K562 (cell line): ENCODE data around the gene CLEC4M. TPM values are rescaled to one million over a fixed set of nuclear protein-coding genes. Genes with fewer than 3 reads are reported as not detected.

ENCODE experiments used
- ATAC-seq: fragments of 200-7000 bp; cut with Tn5 transposase; 3 replicates; pipeline ENCODE4 v1.9.1; 2020; ENCODE audit warnings: moderate library complexity
- BruUV-seq: library from RNA; stranded (reverse); fragments of 400-500 nt; replicated peaks from 2 replicates; lab custom pipeline; 2021; lab: Mats Ljungman, UMichigan
- CTCF ChIA-PET: fragments of 300-600 bp; formaldehyde crosslinking; extraction: SDS; loops from one replicate; lab custom pipeline; 2021; ENCODE audit warnings: low intra/inter-chr PET ratio; lab: Yijun Ruan, JAX
- POLR2A ChIA-PET: fragments of 300-600, 350-650 bp; sonication (Branson Sonifier 250); formaldehyde crosslinking; extraction: SDS; loops from one replicate; lab custom pipeline; 2021; ENCODE audit warnings: antibody characterized with exemption, inconsistent platforms; lab: Yijun Ruan, JAX
- DNase-seq, 4 experiments: peaks; one replicate each; pipeline versions ENCODE4 v3.0.0 to v3.0.0-alpha.2; 2011 to 2018; ENCODE audit warnings: low spot score in 3 of 4, mixed read lengths in 3 of 4; ENCODE audit errors: extremely low read depth in 1 of 4
- FAIRE-seq: peaks from 2 replicates; lab custom pipeline; 2011; peaks lifted over from hg19 to GRCh38; lab: Jason Lieb, UNC
- H2AFZ ChIP-seq: 2 replicates; pipeline ENCODE4 v1.6.0; 2011; ENCODE audit warnings: low read depth, low read length, control low read depth, inconsistent platforms
- H3K27ac ChIP-seq: fragments of 200-600 bp; 3 replicates; pipeline ENCODE4 v1.8.0; 2011; ENCODE audit warnings: low read depth, mild to moderate bottlenecking, control low read depth, inconsistent platforms, low read length, moderate library complexity, mixed read lengths; ENCODE audit errors: extremely low read depth
- H3K27me3 ChIP-seq, 2 experiments: fragments of 300-600 bp in 1 of 2; 2 replicates in 1 of 2; 3 replicates in 1 of 2; pipeline versions ENCODE4 v1.6.0 to v1.8.0; 2011; ENCODE audit warnings: inconsistent platforms in 2 of 2, low read length in 2 of 2, mild to moderate bottlenecking in 1 of 2, mixed read lengths in 1 of 2, moderate library complexity in 1 of 2; ENCODE audit not compliant: control insufficient read depth in 2 of 2, insufficient read depth in 2 of 2
- H3K36me3 ChIP-seq: fragments of 300-600 bp; 3 replicates; pipeline ENCODE4 v1.8.0; 2011; ENCODE audit warnings: mild to moderate bottlenecking, low read length, inconsistent platforms; ENCODE audit not compliant: control insufficient read depth, insufficient read depth
- H3K4me1 ChIP-seq, 2 experiments: fragments of 200-600 bp in 1 of 2; replicated peaks in 1 of 2; 2 replicates in 1 of 2; 3 replicates in 1 of 2; pipeline versions ENCODE4 v1.5.1 to v1.8.0; 2011; ENCODE audit warnings: inconsistent platforms in 2 of 2, low read length in 2 of 2, mild to moderate bottlenecking in 1 of 2, mixed read lengths in 1 of 2, moderate library complexity in 1 of 2; ENCODE audit not compliant: control insufficient read depth in 2 of 2, insufficient read depth in 2 of 2
- H3K4me2 ChIP-seq: 2 replicates; pipeline ENCODE4 v1.6.1; 2011; ENCODE audit warnings: low read length, control low read depth, inconsistent platforms, mixed read lengths; ENCODE audit not compliant: insufficient read depth
- H3K4me3 ChIP-seq: fragments of 200-600 bp; sonication (generic), shearing (Covaris generic); 2 replicates; pipeline ENCODE4 v1.5.1; 2016; ENCODE audit warnings: control low read depth, inconsistent platforms
- H3K79me2 ChIP-seq: fragments of 200-600 bp; 3 replicates; pipeline ENCODE4 v1.8.0; 2011; ENCODE audit warnings: low read length, inconsistent platforms; ENCODE audit not compliant: control insufficient read depth, insufficient read depth
- H3K9ac ChIP-seq, 2 experiments: 2 replicates each; pipeline versions ENCODE4 v1.6.0 to v1.6.1; 2011; ENCODE audit warnings: low read depth in 2 of 2, low read length in 2 of 2, control low read depth in 1 of 2, inconsistent platforms in 1 of 2, mild to moderate bottlenecking in 1 of 2, mixed read lengths in 1 of 2; ENCODE audit not compliant: insufficient read depth in 1 of 2
- H3K9me1 ChIP-seq: one replicate; pipeline ENCODE4 v1.6.0; 2011; ENCODE audit warnings: inconsistent platforms, mild to moderate bottlenecking, low read length, moderate library complexity; ENCODE audit not compliant: control insufficient read depth, insufficient read depth
- H3K9me3 ChIP-seq: replicated peaks from 2 replicates; pipeline ENCODE4 v1.5.1; 2011; ENCODE audit warnings: low read depth, low read length, inconsistent platforms; ENCODE audit not compliant: control insufficient read depth, insufficient read depth
- H4K20me1 ChIP-seq: replicated peaks from 2 replicates; pipeline ENCODE4 v1.6.1; 2011; ENCODE audit warnings: low read length, inconsistent platforms, mixed read lengths; ENCODE audit not compliant: control insufficient read depth, insufficient read depth
- ARNT ChIP-seq, 2 experiments: fragments of 450-650 bp; IDR thresholded peaks; 2 replicates each; pipeline ENCODE4 v1.6.1; 2016; ENCODE audit warnings: mild to moderate bottlenecking in 1 of 2
- ETV5 ChIP-seq: sonication (generic); formaldehyde crosslinking; IDR thresholded peaks from 2 replicates; pipeline ENCODE4 v1.4.0; 2020; ENCODE audit warnings: low read depth, mild to moderate bottlenecking, missing genetic modification reagents
- FUS ChIP-seq: fragments of 200-400 bp; formaldehyde crosslinking; optimal IDR thresholded peaks from 2 replicates; pipeline ENCODE3; 2017; ENCODE audit warnings: low read depth, low read length
- MECOM ChIP-seq: fragments of 250-450 bp; sonication (Bioruptor Pico); IDR thresholded peaks from 2 replicates; pipeline ENCODE4 v1.8.0; 2022; ENCODE audit warnings: inconsistent platforms
- NBN ChIP-seq: fragments of 450-650 bp; IDR thresholded peaks from 2 replicates; pipeline ENCODE4 v1.6.1; 2016; ENCODE audit warnings: low read depth, mild to moderate bottlenecking
- PHF8 ChIP-seq: fragments of 200-600 bp; sonication (generic); IDR thresholded peaks from 2 replicates; pipeline ENCODE4 v1.6.1; 2012; ENCODE audit warnings: mixed run types, mild to moderate bottlenecking, inconsistent platforms, low read length, moderate library complexity, borderline replicate concordance
- SRSF9 ChIP-seq: fragments of 200-400 bp; formaldehyde crosslinking; IDR thresholded peaks from 2 replicates; pipeline ENCODE4 v1.6.1; 2017; ENCODE audit warnings: low read depth, low read length, borderline replicate concordance
- ZFP91 ChIP-seq: sonication (generic); formaldehyde crosslinking; IDR thresholded peaks from 2 replicates; pipeline ENCODE4 v1.8.0; 2022; ENCODE audit warnings: mild to moderate bottlenecking, missing genetic modification reagents
- ZNF518B ChIP-seq: fragments of 250-450 bp; sonication (Bioruptor Pico); IDR thresholded peaks from 2 replicates; pipeline ENCODE4 v1.5.0; 2021; ENCODE audit warnings: mild to moderate bottlenecking, moderate library complexity
- WGBS: fragments of 100-300 bp; shearing (Covaris generic); methylation state at CpG from one replicate; pipeline ENCODE4 v1.1.6; 2016; ENCODE audit warnings: low coverage, mixed read lengths; ENCODE audit not compliant: insufficient coverage; ENCODE audit errors: missing lambda C conversion rate; 5-methylcytosine and 5-hydroxymethylcytosine counted together
- in situ Hi-C: fragments of 300-500 bp; cut with MboI; formaldehyde crosslinking; loops from 4 replicates; pipeline ENCODE4 v1.15.0; 2018; ENCODE audit warnings: inconsistent platforms, mixed read lengths
- intact Hi-C: fragments of 100-400 bp; cut with micrococcal nuclease; formaldehyde crosslinking; loops from 2 replicates; pipeline ENCODE4 v1.14.2; 2022
- polyA plus RNA-seq, 8 experiments: library from polyadenylated mRNA; depleted of rRNA in 4 of 8; stranded (reverse) in 5 of 8; unstranded in 3 of 8; fragments of >200 nt; fragmentation: Nextera tagmentation in 2 of 8; fragmentation: Illumina TruSeq in 1 of 8; extraction: Ambion mirVana in 2 of 8; extraction: Trizol in 1 of 8; gene quantifications; 2 replicates each; pipeline versions ENCODE4 v1.2.1 to v1.2.3, GENCODE V29; 2011 to 2014; ENCODE audit warnings: inconsistent platforms in 1 of 8, missing spikeins in 1 of 8
- total RNA-seq, 7 experiments: library from RNA; depleted of rRNA in 6 of 7; stranded (reverse); fragments of >200 nt in 6 of 7; fragmentation: Illumina TruSeq in 2 of 7; extraction: Trizol in 2 of 7; gene quantifications; 2 replicates each; pipeline versions ENCODE4 v1.2.1 to v1.2.3, GENCODE V29; 2011 to 2021; ENCODE audit warnings: low replicate concordance in 1 of 7
- TF ChIP-seq, protein P1 (sequence below): fragments of 250-450 bp; sonication (Bioruptor Pico); IDR thresholded peaks from 2 replicates; pipeline ENCODE4 v1.4.0; 2020
- TF ChIP-seq, protein P2 (sequence below): sonication (generic); IDR thresholded peaks from 2 replicates; pipeline ENCODE4 v1.6.1; 2016

The CLEC4M gene
- total and polyA plus RNA-seq, 9 of the 15 experiments (the other 6 are each of a cell fraction or from before 2014, with no cell fraction given), result 0.08 to 0.18 TPM; not detected in 7

DNA sequence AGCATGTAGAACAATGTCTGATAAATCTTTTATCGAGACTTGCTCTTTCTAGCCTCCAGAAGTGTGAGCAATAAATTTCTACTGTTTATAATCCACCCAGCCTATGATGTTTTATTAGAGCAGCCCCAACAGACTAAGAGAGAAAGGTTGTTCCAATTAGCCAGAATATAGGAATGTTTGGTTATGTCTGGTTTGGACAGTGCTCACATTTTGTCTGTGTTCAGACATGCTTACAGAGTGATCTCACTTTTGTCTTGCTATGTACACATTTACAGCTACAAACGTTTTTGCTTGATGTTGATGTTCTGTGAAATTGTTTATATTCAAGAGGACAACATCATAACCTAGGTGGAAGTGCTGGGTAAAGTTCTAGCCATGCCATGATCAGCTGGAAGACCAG, 48.9 kb downstream of the CLEC4M start:
- H3K79me2 ChIP-seq, result no peaks in the 10 kb centered on the region
- H3K4me3 ChIP-seq, result no peak overlapping the region
- ATAC-seq (no peak), FAIRE-seq (no peak), DNase-seq (no peak)
- intact Hi-C loops, result no loop called here
- H3K27ac ChIP-seq, result no peak overlapping the region
- peaks cover 2 to 11% of the 10 kb centered on the region in 2 experiments; a peak in 2 of 5 replicates for H3K27me3 ChIP-seq
- H3K9ac ChIP-seq, result no peak overlapping the region
- H2AFZ ChIP-seq, result no peak overlapping the region
- POLR2A ChIA-PET, result interaction anchor here (0.8 to 1.1 kb wide), 3 partner anchors 9 to 12 kb away, joined by 3 to 6 read pairs (median 5); no protein-coding TSS in a partner anchor
- H4K20me1 ChIP-seq, result no peaks in the 10 kb centered on the region
- H3K9me3 ChIP-seq, result no peaks in the 10 kb centered on the region; the same call in 1 of the 2 replicates
- WGBS, result 0% methylated on average over 2 of the region's 2 CpGs
- CTCF ChIA-PET, result no interaction called here
- H3K4me1 ChIP-seq, result no peaks in the 10 kb centered on the region; a peak in 1 of 5 replicates
- no peak overlapping the region for H3K4me2 ChIP-seq
- no TSS peak for BruUV-seq
- H3K36me3 ChIP-seq, result no peaks in the 10 kb centered on the region
- H3K9me1 ChIP-seq, result no peaks in the 10 kb centered on the region
- in situ Hi-C loops, result no loop called here
- TF ChIP-seq PHF8 (no peak), NBN (no peak), ETV5 (CRISPR knock-in tag) (no peak), SRSF9 (no peak), MECOM (CRISPR knock-in tag) (no peak), ZFP91 (CRISPR knock-in tag) (no peak), FUS (no peak), ARNT (IDR thresholded peaks at IDR 0.05) (no peak), ZNF518B (CRISPR knock-in tag) (no peak)
- TF ChIP-seq, protein P1, sequence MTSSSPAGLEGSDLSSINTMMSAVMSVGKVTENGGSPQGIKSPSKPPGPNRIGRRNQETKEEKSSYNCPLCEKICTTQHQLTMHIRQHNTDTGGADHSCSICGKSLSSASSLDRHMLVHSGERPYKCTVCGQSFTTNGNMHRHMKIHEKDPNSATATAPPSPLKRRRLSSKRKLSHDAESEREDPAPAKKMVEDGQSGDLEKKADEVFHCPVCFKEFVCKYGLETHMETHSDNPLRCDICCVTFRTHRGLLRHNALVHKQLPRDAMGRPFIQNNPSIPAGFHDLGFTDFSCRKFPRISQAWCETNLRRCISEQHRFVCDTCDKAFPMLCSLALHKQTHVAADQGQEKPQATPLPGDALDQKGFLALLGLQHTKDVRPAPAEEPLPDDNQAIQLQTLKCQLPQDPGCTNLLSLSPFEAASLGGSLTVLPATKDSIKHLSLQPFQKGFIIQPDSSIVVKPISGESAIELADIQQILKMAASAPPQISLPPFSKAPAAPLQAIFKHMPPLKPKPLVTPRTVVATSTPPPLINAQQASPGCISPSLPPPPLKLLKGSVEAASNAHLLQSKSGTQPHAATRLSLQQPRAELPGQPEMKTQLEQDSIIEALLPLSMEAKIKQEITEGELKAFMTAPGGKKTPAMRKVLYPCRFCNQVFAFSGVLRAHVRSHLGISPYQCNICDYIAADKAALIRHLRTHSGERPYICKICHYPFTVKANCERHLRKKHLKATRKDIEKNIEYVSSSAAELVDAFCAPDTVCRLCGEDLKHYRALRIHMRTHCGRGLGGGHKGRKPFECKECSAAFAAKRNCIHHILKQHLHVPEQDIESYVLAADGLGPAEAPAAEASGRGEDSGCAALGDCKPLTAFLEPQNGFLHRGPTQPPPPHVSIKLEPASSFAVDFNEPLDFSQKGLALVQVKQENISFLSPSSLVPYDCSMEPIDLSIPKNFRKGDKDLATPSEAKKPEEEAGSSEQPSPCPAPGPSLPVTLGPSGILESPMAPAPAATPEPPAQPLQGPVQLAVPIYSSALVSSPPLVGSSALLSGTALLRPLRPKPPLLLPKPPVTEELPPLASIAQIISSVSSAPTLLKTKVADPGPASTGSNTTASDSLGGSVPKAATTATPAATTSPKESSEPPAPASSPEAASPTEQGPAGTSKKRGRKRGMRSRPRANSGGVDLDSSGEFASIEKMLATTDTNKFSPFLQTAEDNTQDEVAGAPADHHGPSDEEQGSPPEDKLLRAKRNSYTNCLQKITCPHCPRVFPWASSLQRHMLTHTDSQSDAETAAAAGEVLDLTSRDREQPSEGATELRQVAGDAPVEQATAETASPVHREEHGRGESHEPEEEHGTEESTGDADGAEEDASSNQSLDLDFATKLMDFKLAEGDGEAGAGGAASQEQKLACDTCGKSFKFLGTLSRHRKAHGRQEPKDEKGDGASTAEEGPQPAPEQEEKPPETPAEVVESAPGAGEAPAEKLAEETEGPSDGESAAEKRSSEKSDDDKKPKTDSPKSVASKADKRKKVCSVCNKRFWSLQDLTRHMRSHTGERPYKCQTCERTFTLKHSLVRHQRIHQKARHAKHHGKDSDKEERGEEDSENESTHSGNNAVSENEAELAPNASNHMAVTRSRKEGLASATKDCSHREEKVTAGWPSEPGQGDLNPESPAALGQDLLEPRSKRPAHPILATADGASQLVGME (CRISPR knock-in tag), result no peak
- TF ChIP-seq, protein P2, sequence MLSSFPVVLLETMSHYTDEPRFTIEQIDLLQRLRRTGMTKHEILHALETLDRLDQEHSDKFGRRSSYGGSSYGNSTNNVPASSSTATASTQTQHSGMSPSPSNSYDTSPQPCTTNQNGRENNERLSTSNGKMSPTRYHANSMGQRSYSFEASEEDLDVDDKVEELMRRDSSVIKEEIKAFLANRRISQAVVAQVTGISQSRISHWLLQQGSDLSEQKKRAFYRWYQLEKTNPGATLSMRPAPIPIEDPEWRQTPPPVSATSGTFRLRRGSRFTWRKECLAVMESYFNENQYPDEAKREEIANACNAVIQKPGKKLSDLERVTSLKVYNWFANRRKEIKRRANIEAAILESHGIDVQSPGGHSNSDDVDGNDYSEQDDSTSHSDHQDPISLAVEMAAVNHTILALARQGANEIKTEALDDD, result no peak
